Loucy (cell line): ENCODE results near the gene EP300.
"Not testable (repeated sequence)": the region's sequence is repeated elsewhere in the genome, so short reads cannot be mapped to it uniquely, and the experiment has no call there.

Experiments
- H2AFZ ChIP-seq: fragments of 200-600 bp; sonication (generic); 2 replicates; pipeline ENCODE4 v1.6.0; 2016; ENCODE audit warnings: antibody characterized with exemption, mild to moderate bottlenecking, low read length, moderate library complexity
- H3F3A ChIP-seq: fragments of 200-600 bp; 2 replicates; pipeline ENCODE4 v1.6.0; 2016; ENCODE audit warnings: antibody characterized with exemption, low read depth, mild to moderate bottlenecking
- H3K27me3 ChIP-seq: fragments of 200-600 bp; sonication (generic); 2 replicates; pipeline ENCODE4 v1.6.1; 2014; ENCODE audit warnings: low read length, mild to moderate bottlenecking; ENCODE audit not compliant: insufficient read depth, poor library complexity, severe bottlenecking
- H3K36me3 ChIP-seq: fragments of 200-600 bp; sonication (generic); 2 replicates; pipeline ENCODE4 v1.6.1; 2016; ENCODE audit warnings: low read length; ENCODE audit not compliant: insufficient read depth
- H3K4me1 ChIP-seq: fragments of 200-600 bp; sonication (generic); 2 replicates; pipeline ENCODE4 v1.5.1; 2014; ENCODE audit warnings: low read length, mild to moderate bottlenecking; ENCODE audit not compliant: insufficient read depth, poor library complexity, severe bottlenecking
- H3K4me2 ChIP-seq: fragments of 200-600 bp; sonication (generic); 2 replicates; pipeline ENCODE4 v1.6.0; 2014; ENCODE audit warnings: antibody characterized with exemption, low read length, low read depth, mild to moderate bottlenecking; ENCODE audit not compliant: poor library complexity, severe bottlenecking
- H3K4me3 ChIP-seq: fragments of 200-600 bp; sonication (generic); 2 replicates; pipeline ENCODE4 v1.5.1; 2014; ENCODE audit warnings: low read length, mild to moderate bottlenecking, mixed read lengths; ENCODE audit not compliant: poor library complexity, severe bottlenecking
- H3K79me2 ChIP-seq: fragments of 200-600 bp; sonication (generic); 2 replicates; pipeline ENCODE4 v1.6.1; 2014; ENCODE audit warnings: low read length; ENCODE audit not compliant: insufficient read depth
- H3K9ac ChIP-seq: fragments of 200-600 bp; sonication (generic); 2 replicates; pipeline ENCODE4 v1.6.0; 2014; ENCODE audit warnings: mild to moderate bottlenecking, low read depth, low read length, moderate library complexity; ENCODE audit not compliant: poor library complexity, severe bottlenecking
- H3K9me2 ChIP-seq: fragments of 200-600 bp; sonication (generic); replicated peaks from 2 replicates; pipeline ENCODE4 v1.6.1; 2016; ENCODE audit warnings: low read depth, low read length, mixed read lengths
- H3K9me3 ChIP-seq: fragments of 200-600 bp; sonication (generic); 2 replicates; pipeline ENCODE4 v1.6.1; 2014; ENCODE audit warnings: mild to moderate bottlenecking, antibody characterized with exemption, low read length, low read depth; ENCODE audit not compliant: insufficient read depth
- H4K20me1 ChIP-seq: fragments of 200-600 bp; sonication (generic); 2 replicates; pipeline ENCODE4 v1.6.0; 2014; ENCODE audit warnings: antibody characterized with exemption, low read length, mild to moderate bottlenecking; ENCODE audit not compliant: insufficient read depth, poor library complexity, severe bottlenecking
- CTCF ChIP-seq: fragments of 200-600 bp; sonication (generic); conservative IDR thresholded peaks from 2 replicates; pipeline ENCODE4 v1.5.1; 2014; ENCODE audit warnings: mild to moderate bottlenecking, antibody characterized with exemption, low read length
- EZH2phosphoT487 ChIP-seq: fragments of 200-600 bp; IDR thresholded peaks from 2 replicates; pipeline ENCODE4 v1.6.1; 2018; ENCODE audit warnings: antibody characterized with exemption, mild to moderate bottlenecking, moderate library complexity, borderline replicate concordance

Gene EP300

GRCh38 chr22:41067968-41068367 lies 24.4 kb upstream of the EP300 start:
- not testable (repeated sequence) for H3K4me1 ChIP-seq, H3K9me2 ChIP-seq, H3K27me3 ChIP-seq, H3K4me2 ChIP-seq, H3K9ac ChIP-seq, H3K4me3 ChIP-seq, H3K9me3 ChIP-seq, H3F3A ChIP-seq, H3K79me2 ChIP-seq, H2AFZ ChIP-seq, H4K20me1 ChIP-seq, H3K36me3 ChIP-seq

GRCh38 chr22:41070665-41071331 lies 21.6 kb upstream of the EP300 start:
- H3K9ac ChIP-seq: no peak overlapping the region
- H3K4me3 ChIP-seq: no peak overlapping the region
- no peaks in the 10 kb centered on the region for H3K27me3 ChIP-seq
- H4K20me1 ChIP-seq: no peaks in the 10 kb centered on the region
- no peak overlapping the region for H2AFZ ChIP-seq
- H3K4me1 ChIP-seq: no peaks in the 10 kb centered on the region
- no peaks in the 10 kb centered on the region for H3K9me3 ChIP-seq
- no peaks in the 10 kb centered on the region for H3K79me2 ChIP-seq
- no peak overlapping the region for H3K4me2 ChIP-seq
- TF ChIP-seq EZH2phosphoT487 (no peak), CTCF (no peak)
- H3K36me3 ChIP-seq: no peaks in the 10 kb centered on the region
- no peaks in the 10 kb centered on the region for H3K9me2 ChIP-seq
- H3F3A ChIP-seq: no peaks in the 10 kb centered on the region

GRCh38 chr22:41074061-41074460 lies 18.3 kb upstream of the EP300 start:
- H3K9me2 ChIP-seq: no peaks in the 10 kb centered on the region
- TF ChIP-seq CTCF (no peak), EZH2phosphoT487 (no peak)
- H3K27me3 ChIP-seq: no peaks in the 10 kb centered on the region
- H3K36me3 ChIP-seq: no peaks in the 10 kb centered on the region
- H3K4me2 ChIP-seq: no peak overlapping the region
- no peaks in the 10 kb centered on the region for H3K4me1 ChIP-seq
- H3K9ac ChIP-seq: no peak overlapping the region
- H3K79me2 ChIP-seq: no peaks in the 10 kb centered on the region
- no peak overlapping the region for H3K4me3 ChIP-seq
- no peaks in the 10 kb centered on the region for H4K20me1 ChIP-seq
- no peaks in the 10 kb centered on the region for H3K9me3 ChIP-seq
- no peak overlapping the region for H2AFZ ChIP-seq
- no peaks in the 10 kb centered on the region for H3F3A ChIP-seq

- Histone ChIP-seq H3F3A (no peaks in the 10 kb centered on the region), H3K79me2 (no peaks in the 10 kb centered on the region), H4K20me1 (no peaks in the 10 kb centered on the region), H3K4me2 (no peak overlapping the region), H3K27me3 (no peaks in the 10 kb centered on the region), H3K4me1 (no peaks in the 10 kb centered on the region), H3K4me3 (no peak overlapping the region), H3K9me2 (no peaks in the 10 kb centered on the region), H3K9ac (no peak overlapping the region), H3K36me3 (no peaks in the 10 kb centered on the region), H3K9me3 (no peaks in the 10 kb centered on the region), H2AFZ (no peak overlapping the region)
- TF ChIP-seq EZH2phosphoT487: no peak
- TF ChIP-seq CTCF: no peak
These were observed 17.9 kb upstream of the EP300 start for GRCh38 chr22:41074466-41074865.
